Measurements from ENCODE around the gene CRYBG3.

Gene CRYBG3

GRCh38 chr3:97839944-97840343 lies 18.1 kb downstream of the CRYBG3 start:
- DNase-seq: no peak

- no peak for DNase-seq
Measured at GRCh38 chr3:97841304-97841703, 19.5 kb downstream of the CRYBG3 start.

GRCh38 chr3:97841956-97842355 lies 20.1 kb downstream of the CRYBG3 start:
- DNase-seq: no peak

- no peak for DNase-seq
Measured at GRCh38 chr3:97848779-97849178, 27.0 kb downstream of the CRYBG3 start.

- no peak for DNase-seq
Measured at GRCh38 chr3:97857401-97857800, 35.6 kb downstream of the CRYBG3 start.

GRCh38 chr3:97860364-97860763 lies 38.6 kb downstream of the CRYBG3 start:
- no peak for DNase-seq

GRCh38 chr3:97862582-97862981 lies 40.8 kb downstream of the CRYBG3 start:
- DNase-seq: no peak

GRCh38 chr3:97863031-97863430 lies 41.2 kb downstream of the CRYBG3 start:
- no peak for DNase-seq

GRCh38 chr3:97863775-97864174 lies 42.0 kb downstream of the CRYBG3 start:
- DNase-seq: no peak

GRCh38 chr3:97871186-97871585 lies 49.4 kb downstream of the CRYBG3 start:
- no peak for DNase-seq

- peak; percentile 19 for DNase-seq
Measured at GRCh38 chr3:97871801-97872524, 50.2 kb downstream of the CRYBG3 start.

GRCh38 chr3:97872525-97873042 lies 50.8 kb downstream of the CRYBG3 start:
- no peak for DNase-seq

- DNase-seq: no peak
Measured at GRCh38 chr3:97880267-97880666, 58.5 kb downstream of the CRYBG3 start.

- peak; percentile 16 for DNase-seq
Measured at GRCh38 chr3:97882975-97883598, 61.3 kb downstream of the CRYBG3 start.

- DNase-seq: no peak
Measured at GRCh38 chr3:97883736-97884135, 61.9 kb downstream of the CRYBG3 start.

GRCh38 chr3:97884586-97885123 lies 62.8 kb downstream of the CRYBG3 start:
- no peak for DNase-seq

GRCh38 chr3:97885931-97886824 lies 64.4 kb downstream of the CRYBG3 start:
- DNase-seq: no peak

GRCh38 chr3:97889814-97890213 lies 68.0 kb downstream of the CRYBG3 start:
- no peak for DNase-seq

- no peak for DNase-seq
Measured at GRCh38 chr3:97892852-97893251, 71.0 kb downstream of the CRYBG3 start.

- no peak for DNase-seq
Measured at GRCh38 chr3:97895216-97895615, 73.4 kb downstream of the CRYBG3 start.

GRCh38 chr3:97896129-97896528 lies 74.3 kb downstream of the CRYBG3 start:
- no peak for DNase-seq

- no peak for DNase-seq
Measured at GRCh38 chr3:97896547-97896946, 74.7 kb downstream of the CRYBG3 start.

GRCh38 chr3:97899331-97899730 lies 77.5 kb downstream of the CRYBG3 start:
- no peak for DNase-seq
